B cell (primary cell): ENCODE data around the gene DCBLD2. TPM values are rescaled to one million over a fixed set of nuclear protein-coding genes. Genes with fewer than 3 reads are reported as not detected.

Source experiments
- ATAC-seq: fragments of 200-7000 bp; cut with Tn5 transposase; one replicate; pipeline ENCODE4 v1.10.0; 2021; ENCODE audit warnings: low read depth, mild to moderate bottlenecking, moderate number of reproducible peaks, moderate library complexity
- CTCF ChIA-PET: fragments of 350-600 bp; sonication (Branson Sonifier 250); formaldehyde crosslinking; loops from one replicate; lab custom pipeline; 2021; ENCODE audit warnings: antibody characterized with exemption, inconsistent platforms; lab: Charles Lee
- POLR2A ChIA-PET: fragments of 350-600 bp; sonication (Branson Sonifier 250); formaldehyde crosslinking; loops from one replicate; lab custom pipeline; 2021; ENCODE audit warnings: antibody characterized with exemption; lab: Charles Lee
- DNase-seq: peaks from one replicate; pipeline ENCODE4 v3.0.0; 2013
- H2AFZ ChIP-seq: 2 replicates; pipeline ENCODE4 v1.6.1; 2012; ENCODE audit warnings: mild to moderate bottlenecking, low read depth, low read length; ENCODE audit not compliant: insufficient read depth, poor library complexity, severe bottlenecking
- H3K27ac ChIP-seq, 2 donors: 1 replicate in 1 of 2; 2 replicates in 1 of 2; pipeline ENCODE4 v1.5.1; 2012 to 2013; ENCODE audit warnings: low read length in 2 of 2, mild to moderate bottlenecking in 2 of 2, moderate library complexity in 1 of 2
- H3K27me3 ChIP-seq, 4 experiments: fragments of 200-600 bp in 1 of 4; sonication (generic) in 1 of 4; replicated peaks in 1 of 4; 1 replicate in 2 of 4; 2 replicates in 2 of 4; pipeline versions ENCODE4 v1.6.1 to v1.7.0; 2013 to 2016; ENCODE audit warnings: low read length in 3 of 4, mild to moderate bottlenecking in 2 of 4, mixed read lengths in 1 of 4, moderate library complexity in 1 of 4; ENCODE audit not compliant: insufficient read depth in 4 of 4, control insufficient read depth in 3 of 4; ENCODE audit errors: control extremely low read depth in 1 of 4
- H3K36me3 ChIP-seq, 2 experiments: replicated peaks in 1 of 2; 1 replicate in 1 of 2; 2 replicates in 1 of 2; pipeline versions ENCODE4 v1.6.1 to v1.7.1; 2013; ENCODE audit warnings: low read length in 1 of 2; ENCODE audit not compliant: insufficient read depth in 2 of 2, control insufficient read depth in 1 of 2; ENCODE audit errors: control extremely low read depth in 1 of 2, extremely low read depth in 1 of 2
- H3K4me1 ChIP-seq, 2 donors: fragments of 200-600 bp in 1 of 2; sonication (generic) in 1 of 2; 1 replicate in 1 of 2; 2 replicates in 1 of 2; pipeline versions ENCODE4 v1.5.1 to v1.6.1; 2013 to 2017; ENCODE audit warnings: low read length in 2 of 2; ENCODE audit not compliant: control insufficient read depth in 2 of 2, insufficient read depth in 2 of 2
- H3K4me2 ChIP-seq: replicated peaks from 2 replicates; pipeline ENCODE3; 2012; ENCODE audit warnings: mild to moderate bottlenecking, low read depth, low read length; ENCODE audit not compliant: poor library complexity, severe bottlenecking
- H3K4me3 ChIP-seq, 5 experiments: fragments of 200-600 bp in 1 of 5; sonication (generic) in 1 of 5; 1 replicate in 3 of 5; 2 replicates in 2 of 5; pipeline versions ENCODE4 v1.5.1 to v1.7.0; 2011 to 2016; ENCODE audit warnings: low read length in 4 of 5, mild to moderate bottlenecking in 4 of 5, low read depth in 2 of 5, control low read depth in 1 of 5, moderate library complexity in 1 of 5; ENCODE audit not compliant: insufficient read depth in 1 of 5; ENCODE audit errors: control extremely low read depth in 1 of 5, extremely low read depth in 1 of 5
- H3K79me2 ChIP-seq: fragments of 200-600 bp; sonication (generic); one replicate; pipeline ENCODE4 v1.6.0; 2016; ENCODE audit warnings: low read length; ENCODE audit not compliant: control insufficient read depth, insufficient read depth
- H3K9ac ChIP-seq: fragments of 200-600 bp; sonication (generic); 2 replicates; pipeline ENCODE4 v1.6.1; 2017; ENCODE audit warnings: mild to moderate bottlenecking, low read length, moderate library complexity
- H3K9me3 ChIP-seq, 3 donors: one replicate each; pipeline versions ENCODE4 v1.6.1 to v1.7.1; 2013; ENCODE audit warnings: low read length in 2 of 3; ENCODE audit not compliant: control insufficient read depth in 2 of 3, insufficient read depth in 1 of 3; ENCODE audit errors: control extremely low read depth in 1 of 3
- H4K20me1 ChIP-seq: 2 replicates; pipeline ENCODE4 v1.6.0; 2012; ENCODE audit warnings: mild to moderate bottlenecking, low read length; ENCODE audit not compliant: insufficient read depth, control insufficient read depth, poor library complexity, severe bottlenecking
- H3K27ac Mint-ChIP-seq: one replicate; pipeline ENCODE4 v1.8.0; 2021; ENCODE audit warnings: mixed read lengths
- H3K27me3 Mint-ChIP-seq: one replicate; pipeline ENCODE4 v1.8.0; 2021; ENCODE audit warnings: mixed read lengths
- H3K4me1 Mint-ChIP-seq: one replicate; pipeline ENCODE4 v1.8.0; 2021; ENCODE audit warnings: mixed read lengths
- H3K4me3 Mint-ChIP-seq: one replicate; pipeline ENCODE4 v1.8.0; 2021; ENCODE audit warnings: mixed read lengths
- H3K9me3 Mint-ChIP-seq: one replicate; pipeline ENCODE4 v1.8.0; 2022; ENCODE audit warnings: mixed read lengths; ENCODE audit not compliant: insufficient read depth
- EZH2 ChIP-seq: IDR thresholded peaks from 2 replicates; pipeline ENCODE4 v1.6.1; 2012; ENCODE audit warnings: borderline replicate concordance, low read depth, mild to moderate bottlenecking, moderate library complexity, low read length; ENCODE audit not compliant: insufficient read depth, poor library complexity, severe bottlenecking
- WGBS: methylation state at CpG from one replicate; pipeline ENCODE4 v1.1.5; 2013; ENCODE audit warnings: missing lambda C conversion rate; ENCODE audit not compliant: insufficient coverage; 5-methylcytosine and 5-hydroxymethylcytosine counted together
- intact Hi-C: fragments of 100-400 bp; cut with micrococcal nuclease; formaldehyde crosslinking; loops from one replicate; pipeline ENCODE4 v1.10.0; 2022
- polyA plus RNA-seq: library from polyadenylated mRNA; depleted of rRNA; stranded (reverse); fragments of >200 nt; gene quantifications from 2 replicates; pipeline ENCODE4 v1.2.3, GENCODE V29; 2012
- total RNA-seq, 2 donors: library from RNA; stranded (reverse); fragments of 120-200 nt in 1 of 2; gene quantifications; 1 replicate in 1 of 2; 2 replicates in 1 of 2; pipeline versions ENCODE4 v1.2.3 to v1.2.4, GENCODE V29; 2013 to 2022
- TF ChIP-seq, protein P1 (sequence below): fragments of 200-600 bp; IDR thresholded peaks from one replicate; pipeline ENCODE4 v1.8.0; 2022; ENCODE audit warnings: antibody characterized with exemption, mild to moderate bottlenecking

Gene DCBLD2
- total and polyA plus RNA-seq, 2 donors (not counting 1 experiment from before 2014, with no cell fraction given) = 0.37 to 3.5 TPM

DNA sequence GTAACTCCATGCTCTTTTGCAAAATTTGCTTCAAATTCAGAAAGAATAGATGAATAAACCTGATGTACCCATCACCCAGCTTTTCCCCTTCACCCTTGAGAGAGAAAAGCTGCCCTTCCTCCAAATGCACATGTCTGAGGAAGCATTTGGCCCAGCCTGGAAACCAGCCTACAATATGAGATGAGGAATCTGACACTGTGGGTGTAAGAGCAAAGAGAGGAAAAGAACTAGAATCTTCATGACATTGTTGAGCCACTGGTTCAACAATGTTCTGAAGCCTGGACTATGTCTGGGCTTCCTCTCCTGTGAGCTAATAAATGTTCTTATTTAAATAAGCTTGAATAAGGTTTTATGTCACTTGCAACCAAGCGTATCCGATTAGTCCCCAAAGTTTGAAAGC lies 18.7 kb upstream of the DCBLD2 start:
- Histone ChIP-seq H3K36me3 (no peaks in the 10 kb centered on the region), H4K20me1 (no peaks in the 10 kb centered on the region), H3K27ac (no peak overlapping the region), H3K79me2 (no peaks in the 10 kb centered on the region), H3K27me3 (peaks cover 0 to 3% (median 0%) of the 10 kb centered on the region in 4 experiments), H2AFZ (no peak overlapping the region), H3K4me1 (no peaks in the 10 kb centered on the region), H3K4me3 (no peak overlapping the region), H3K9ac (no peak overlapping the region), H3K4me2 (no peak overlapping the region), H3K9me3 (no peaks in the 10 kb centered on the region)
- ChIA-PET CTCF (no interaction called here), POLR2A (no interaction called here)
- no peak for ATAC-seq
- Mint-ChIP-seq H3K9me3 (no peaks in the 10 kb centered on the region), H3K27ac (no peak overlapping the region), H3K4me3 (no peak overlapping the region), H3K4me1 (no peaks in the 10 kb centered on the region), H3K27me3 (peaks cover 28% of the 10 kb centered on the region)
- intact Hi-C loops = no loop called here
- WGBS = no CpG with 5 or more reads among the region's 2 CpGs
- no peak for DNase-seq
- no peak for TF ChIP-seq EZH2
- TF ChIP-seq, protein P1, sequence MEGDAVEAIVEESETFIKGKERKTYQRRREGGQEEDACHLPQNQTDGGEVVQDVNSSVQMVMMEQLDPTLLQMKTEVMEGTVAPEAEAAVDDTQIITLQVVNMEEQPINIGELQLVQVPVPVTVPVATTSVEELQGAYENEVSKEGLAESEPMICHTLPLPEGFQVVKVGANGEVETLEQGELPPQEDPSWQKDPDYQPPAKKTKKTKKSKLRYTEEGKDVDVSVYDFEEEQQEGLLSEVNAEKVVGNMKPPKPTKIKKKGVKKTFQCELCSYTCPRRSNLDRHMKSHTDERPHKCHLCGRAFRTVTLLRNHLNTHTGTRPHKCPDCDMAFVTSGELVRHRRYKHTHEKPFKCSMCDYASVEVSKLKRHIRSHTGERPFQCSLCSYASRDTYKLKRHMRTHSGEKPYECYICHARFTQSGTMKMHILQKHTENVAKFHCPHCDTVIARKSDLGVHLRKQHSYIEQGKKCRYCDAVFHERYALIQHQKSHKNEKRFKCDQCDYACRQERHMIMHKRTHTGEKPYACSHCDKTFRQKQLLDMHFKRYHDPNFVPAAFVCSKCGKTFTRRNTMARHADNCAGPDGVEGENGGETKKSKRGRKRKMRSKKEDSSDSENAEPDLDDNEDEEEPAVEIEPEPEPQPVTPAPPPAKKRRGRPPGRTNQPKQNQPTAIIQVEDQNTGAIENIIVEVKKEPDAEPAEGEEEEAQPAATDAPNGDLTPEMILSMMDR = no peak

DNA sequence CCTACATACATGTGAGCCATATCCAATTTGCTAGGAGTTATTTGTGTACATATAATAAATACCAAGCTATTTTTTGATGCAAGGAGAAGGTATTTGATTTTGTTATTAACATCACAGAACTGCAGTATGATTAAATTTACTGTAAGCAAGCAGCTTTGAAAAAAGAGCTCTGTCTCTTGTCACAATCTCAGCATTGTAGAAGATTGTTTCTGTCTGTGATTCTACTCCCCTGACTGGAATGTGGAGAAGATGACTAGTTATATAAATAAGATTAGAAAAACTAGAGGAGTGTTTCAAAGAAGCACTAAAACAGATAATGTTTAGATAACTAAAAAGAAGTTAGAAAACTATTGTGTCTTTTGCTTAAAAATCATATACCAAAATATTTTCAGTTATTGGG lies 17.1 kb upstream of the DCBLD2 start:
- Histone ChIP-seq H3K9me3 (no peaks in the 10 kb centered on the region), H4K20me1 (no peaks in the 10 kb centered on the region), H2AFZ (no peak overlapping the region), H3K4me1 (no peaks in the 10 kb centered on the region), H3K27ac (no peak overlapping the region), H3K9ac (no peak overlapping the region), H3K4me3 (no peak overlapping the region), H3K4me2 (no peak overlapping the region), H3K79me2 (no peaks in the 10 kb centered on the region), H3K27me3 (peaks cover 0 to 3% (median under 1%) of the 10 kb centered on the region in 4 experiments), H3K36me3 (no peaks in the 10 kb centered on the region)
- no peak for TF ChIP-seq EZH2
- TF ChIP-seq, protein P1 = no peak
- ATAC-seq = no peak
- no peak overlapping the region for H3K4me3 Mint-ChIP-seq
- intact Hi-C loops = no loop called here
- no peak overlapping the region for H3K27ac Mint-ChIP-seq
- no peaks in the 10 kb centered on the region for H3K9me3 Mint-ChIP-seq
- ChIA-PET CTCF (no interaction called here), POLR2A (no interaction called here)
- DNase-seq = no peak
- peaks cover 21% of the 10 kb centered on the region for H3K27me3 Mint-ChIP-seq
- no peaks in the 10 kb centered on the region for H3K4me1 Mint-ChIP-seq
